NCI-H146 treated with DMSO at 0.1 percent for 48 hours (cell line): ENCODE data around the gene STPG2.
"Not testable (repeated sequence)": the region's sequence is repeated elsewhere in the genome, so short reads cannot be mapped to it uniquely, and the experiment has no call there.

Experiments
- DNase-seq: peaks from one replicate; lab custom pipeline; 2025; ENCODE audit not compliant: unreplicated experiment; lab: John Stamatoyannopoulos, UW

STPG2 gene

GRCh38 chr4:97952763-97953162, 190.5 kb downstream of the STPG2 start:
- no peak for DNase-seq

- DNase-seq = no peak
These were observed 192.4 kb downstream of the STPG2 start for GRCh38 chr4:97950836-97951235.

- DNase-seq = no peak
These were observed 200.3 kb downstream of the STPG2 start for GRCh38 chr4:97942951-97943350.

GRCh38 chr4:97942137-97942536, 201.1 kb downstream of the STPG2 start:
- no peak for DNase-seq

GRCh38 chr4:97938141-97938540, 205.1 kb downstream of the STPG2 start:
- DNase-seq = no peak

GRCh38 chr4:97924341-97924958, 218.8 kb downstream of the STPG2 start:
- DNase-seq = no peak

GRCh38 chr4:97923096-97923495, 220.2 kb downstream of the STPG2 start:
- no peak for DNase-seq

- DNase-seq = no peak
These were observed 226.2 kb downstream of the STPG2 start for GRCh38 chr4:97917115-97917514.

GRCh38 chr4:97912156-97912555, 231.1 kb downstream of the STPG2 start:
- DNase-seq = no peak

- DNase-seq = no peak
These were observed 231.9 kb downstream of the STPG2 start for GRCh38 chr4:97911236-97911906.

GRCh38 chr4:97910005-97910404, 233.3 kb downstream of the STPG2 start:
- no peak for DNase-seq

- not testable (repeated sequence) for DNase-seq
These were observed 239.7 kb downstream of the STPG2 start for GRCh38 chr4:97903436-97904189.

GRCh38 chr4:97900229-97900628, 243.0 kb downstream of the STPG2 start:
- no peak for DNase-seq

- no peak for DNase-seq
These were observed 250.5 kb downstream of the STPG2 start for GRCh38 chr4:97892592-97893266.

- DNase-seq = no peak
These were observed 263.3 kb downstream of the STPG2 start for GRCh38 chr4:97879942-97880341.

GRCh38 chr4:97868097-97868496, 275.2 kb downstream of the STPG2 start:
- DNase-seq = no peak

GRCh38 chr4:97867557-97868091, 275.7 kb downstream of the STPG2 start:
- no peak for DNase-seq

GRCh38 chr4:97866821-97867556, 276.3 kb downstream of the STPG2 start:
- no peak for DNase-seq

GRCh38 chr4:97851115-97851514, 292.2 kb downstream of the STPG2 start:
- DNase-seq = no peak

GRCh38 chr4:97845758-97846157, 297.5 kb downstream of the STPG2 start:
- no peak for DNase-seq

- no peak for DNase-seq
These were observed 301.8 kb downstream of the STPG2 start for GRCh38 chr4:97841512-97841911.
